H1 (cell line): ENCODE results near the gene URB2. TPM values are rescaled to one million over a fixed set of nuclear protein-coding genes. Genes with fewer than 3 reads are reported as not detected.

Source experiments
- CTCF ChIA-PET: fragments of 300-600 bp; sonication (Branson Sonifier 250); formaldehyde crosslinking; loops from one replicate; lab custom pipeline; 2021; ENCODE audit not compliant: partially characterized antibody; lab: Charles Lee
- POLR2A ChIA-PET: fragments of 300-600 bp; sonication (Branson Sonifier 250); formaldehyde crosslinking; loops from one replicate; lab custom pipeline; 2021; ENCODE audit warnings: inconsistent platforms; ENCODE audit not compliant: partially characterized antibody; lab: Charles Lee
- DNase-seq, 2 experiments: peaks; one replicate each; pipeline versions ENCODE4 v3.0.0 to v3.0.0-alpha.2; 2010 to 2022; ENCODE audit warnings: low spot score in 2 of 2, low read depth in 1 of 2, mixed read lengths in 1 of 2
- FAIRE-seq: peaks from 2 replicates; lab custom pipeline; 2011; peaks lifted over from hg19 to GRCh38; lab: Jason Lieb, UNC
- H2AFZ ChIP-seq: 2 replicates; pipeline ENCODE4 v1.8.1; 2012; ENCODE audit warnings: low read length, inconsistent platforms
- H2AK5ac ChIP-seq: 2 replicates; pipeline ENCODE4 v1.6.1; 2013; ENCODE audit warnings: low read depth, low read length
- H2BK120ac ChIP-seq: replicated peaks from 2 replicates; pipeline ENCODE3; 2013; ENCODE audit warnings: low read depth, low read length, inconsistent platforms
- H2BK12ac ChIP-seq: 2 replicates; pipeline ENCODE4 v1.6.1; 2013; ENCODE audit warnings: low read depth, low read length
- H2BK15ac ChIP-seq: 2 replicates; pipeline ENCODE4 v1.6.1; 2013; ENCODE audit warnings: low read length
- H2BK20ac ChIP-seq: 2 replicates; pipeline ENCODE4 v1.6.1; 2013; ENCODE audit warnings: low read length
- H2BK5ac ChIP-seq: 2 replicates; pipeline ENCODE4 v1.6.1; 2013; ENCODE audit warnings: low read depth, low read length
- H3K14ac ChIP-seq: 2 replicates; pipeline ENCODE4 v1.6.1; 2013; ENCODE audit warnings: inconsistent platforms; ENCODE audit not compliant: insufficient read length
- H3K18ac ChIP-seq: 2 replicates; pipeline ENCODE4 v1.6.1; 2013; ENCODE audit warnings: low read length; ENCODE audit errors: extremely low read depth
- H3K23ac ChIP-seq: 2 replicates; pipeline ENCODE4 v1.6.1; 2013; ENCODE audit warnings: inconsistent platforms; ENCODE audit not compliant: insufficient read length
- H3K23me2 ChIP-seq: 2 replicates; pipeline ENCODE4 v1.6.1; 2013; ENCODE audit warnings: low read depth, low read length
- H3K27ac ChIP-seq: 2 replicates; pipeline ENCODE4 v1.6.1; 2011; ENCODE audit warnings: low read depth, low read length, inconsistent platforms
- H3K27me3 ChIP-seq, 4 experiments: replicated peaks in 1 of 4; 1 replicate in 1 of 4; 2 replicates in 3 of 4; pipeline versions ENCODE4 v1.6.1 to v1.8.1; 2011 to 2013; ENCODE audit warnings: low read length in 3 of 4, mild to moderate bottlenecking in 3 of 4, inconsistent platforms in 2 of 4, mixed read lengths in 2 of 4, moderate library complexity in 1 of 4; ENCODE audit not compliant: control insufficient read depth in 3 of 4, insufficient read depth in 3 of 4; ENCODE audit errors: extremely low read depth in 1 of 4
- H3K36me3 ChIP-seq, 4 experiments: 2 replicates each; pipeline versions ENCODE4 v1.6.1 to v1.8.1; 2011 to 2013; ENCODE audit warnings: mild to moderate bottlenecking in 4 of 4, low read length in 3 of 4, moderate library complexity in 2 of 4, control low read depth in 1 of 4, inconsistent platforms in 1 of 4; ENCODE audit not compliant: insufficient read depth in 4 of 4, control insufficient read depth in 2 of 4
- H3K4ac ChIP-seq: replicated peaks from 2 replicates; pipeline ENCODE3; 2013; ENCODE audit warnings: low read length, low read depth, mixed read lengths, inconsistent platforms; ENCODE audit not compliant: insufficient read length
- H3K4me1 ChIP-seq, 4 experiments: replicated peaks in 1 of 4; 1 replicate in 1 of 4; 2 replicates in 3 of 4; pipeline versions ENCODE4 v1.6.1 to v1.8.1; 2011 to 2013; ENCODE audit warnings: low read length in 3 of 4, inconsistent platforms in 2 of 4, mixed read lengths in 1 of 4; ENCODE audit not compliant: insufficient read depth in 4 of 4, control insufficient read depth in 3 of 4
- H3K4me2 ChIP-seq, 2 experiments: 2 replicates each; pipeline versions ENCODE4 v1.6.1 to v1.8.1; 2011 to 2013; ENCODE audit warnings: low read depth in 2 of 2, low read length in 2 of 2, control low read depth in 1 of 2, inconsistent platforms in 1 of 2, mild to moderate bottlenecking in 1 of 2; ENCODE audit not compliant: insufficient read depth in 1 of 2
- H3K4me3 ChIP-seq, 4 experiments: fragments of 200-600, 300-600 bp in 1 of 4; sonication (generic), shearing (Covaris generic), sonication (Bioruptor Twin) in 1 of 4; 2 replicates each; pipeline versions ENCODE4 v1.5.1 to v1.8.1; 2011 to 2016; ENCODE audit warnings: low read length in 4 of 4, low read depth in 3 of 4, control low read depth in 2 of 4, inconsistent platforms in 2 of 4, mild to moderate bottlenecking in 2 of 4, mixed read lengths in 1 of 4, moderate library complexity in 1 of 4; ENCODE audit not compliant: insufficient read depth in 2 of 4; ENCODE audit errors: extremely low read depth in 1 of 4
- H3K56ac ChIP-seq: replicated peaks from 2 replicates; pipeline ENCODE3; 2013; ENCODE audit warnings: low read depth, mild to moderate bottlenecking, mixed read lengths, low read length, inconsistent platforms; ENCODE audit not compliant: insufficient read length
- H3K79me1 ChIP-seq: 2 replicates; pipeline ENCODE4 v1.6.1; 2013; ENCODE audit warnings: low read depth, low read length, control low read depth
- H3K79me2 ChIP-seq, 2 experiments: 2 replicates each; pipeline versions ENCODE4 v1.6.1 to v1.8.1; 2012 to 2013; ENCODE audit warnings: low read length in 2 of 2, mild to moderate bottlenecking in 2 of 2, inconsistent platforms in 1 of 2; ENCODE audit not compliant: insufficient read depth in 2 of 2, control insufficient read depth in 1 of 2
- H3K9ac ChIP-seq, 4 experiments: replicated peaks in 1 of 4; 1 replicate in 1 of 4; 2 replicates in 3 of 4; pipeline versions ENCODE4 v1.6.1 to v1.8.1; 2011 to 2013; ENCODE audit warnings: low read depth in 3 of 4, low read length in 3 of 4, control low read depth in 2 of 4, mild to moderate bottlenecking in 2 of 4, moderate library complexity in 2 of 4, inconsistent platforms in 1 of 4; ENCODE audit errors: extremely low read depth in 1 of 4
- H3K9me3 ChIP-seq, 2 experiments: 2 replicates each; pipeline versions ENCODE4 v1.6.1 to v1.8.1; 2012 to 2013; ENCODE audit warnings: mild to moderate bottlenecking in 2 of 2, moderate library complexity in 2 of 2, control low read depth in 1 of 2, inconsistent platforms in 1 of 2, low read depth in 1 of 2, low read length in 1 of 2, mixed read lengths in 1 of 2; ENCODE audit not compliant: insufficient read depth in 2 of 2
- H4K20me1 ChIP-seq, 2 experiments: replicated peaks in 1 of 2; 2 replicates each; pipeline versions ENCODE3 to v1.8.1; 2011 to 2013; ENCODE audit warnings: inconsistent platforms in 2 of 2, low read length in 2 of 2, mild to moderate bottlenecking in 1 of 2; ENCODE audit not compliant: insufficient read depth in 2 of 2, control insufficient read depth in 1 of 2
- H4K5ac ChIP-seq: 2 replicates; pipeline ENCODE4 v1.6.1; 2013; ENCODE audit warnings: low read length, low read depth, mixed read lengths, inconsistent platforms; ENCODE audit not compliant: insufficient read length
- H4K8ac ChIP-seq: 2 replicates; pipeline ENCODE4 v1.8.0; 2013; ENCODE audit warnings: mild to moderate bottlenecking, moderate library complexity, low read length, inconsistent platforms; ENCODE audit not compliant: insufficient read depth; ENCODE audit errors: extremely low read depth
- H4K91ac ChIP-seq: replicated peaks from 2 replicates; pipeline ENCODE3; 2013; ENCODE audit warnings: low read length, mixed read lengths, inconsistent platforms; ENCODE audit not compliant: insufficient read length
- ATF3 ChIP-seq: IDR thresholded peaks from 2 replicates; pipeline ENCODE4 v1.6.1; 2011; ENCODE audit warnings: low read depth, mild to moderate bottlenecking, low read length; ENCODE audit not compliant: insufficient read depth
- BACH1 ChIP-seq: IDR thresholded peaks from 2 replicates; pipeline ENCODE4 v1.6.1; 2012; ENCODE audit warnings: low read length, improper control_type of control experiment
- GTF2F1 ChIP-seq: IDR thresholded peaks from 2 replicates; pipeline ENCODE4 v1.6.1; 2012; ENCODE audit warnings: low read depth, low read length, improper control_type of control experiment, borderline replicate concordance
- HDAC6 ChIP-seq: IDR thresholded peaks from one replicate; pipeline ENCODE4 v1.7.1; 2012; ENCODE audit warnings: low read depth, mild to moderate bottlenecking, inconsistent platforms, low read length, moderate library complexity
- MAFK ChIP-seq: IDR thresholded peaks from 2 replicates; pipeline ENCODE4 v1.6.1; 2012; ENCODE audit warnings: low read depth, mild to moderate bottlenecking, improper control_type of control experiment, low read length
- NRF1 ChIP-seq: IDR thresholded peaks from 2 replicates; pipeline ENCODE4 v1.6.1; 2011; ENCODE audit warnings: mild to moderate bottlenecking, low read depth, low read length, improper control_type of control experiment
- PHF8 ChIP-seq: fragments of 200-600 bp; sonication (generic); conservative IDR thresholded peaks from 2 replicates; pipeline ENCODE4 v1.7.1; 2012; ENCODE audit warnings: low read depth, mild to moderate bottlenecking, inconsistent platforms, low read length, moderate library complexity
- POLR2A ChIP-seq, 2 experiments: IDR thresholded peaks; 1 replicate in 1 of 2; 2 replicates in 1 of 2; pipeline ENCODE4 v1.6.1; 2011; ENCODE audit warnings: low read depth in 2 of 2, low read length in 2 of 2, mild to moderate bottlenecking in 2 of 2; ENCODE audit errors: control extremely low read depth in 1 of 2
- SIRT6 ChIP-seq: IDR thresholded peaks from one replicate; pipeline ENCODE4 v1.7.1; 2012; ENCODE audit warnings: low read length, inconsistent platforms
- WGBS, 2 experiments: shearing (Covaris generic) in 1 of 2; methylation state at CpG; one replicate each; pipeline versions ENCODE4 v1.1.6 to v1.1.7; 2013 to 2015; ENCODE audit warnings: low lambda C conversion rate in 2 of 2, mixed read lengths in 2 of 2, inconsistent platforms in 1 of 2, low coverage in 1 of 2, missing lambda C conversion rate in 1 of 2; ENCODE audit not compliant: insufficient replicate concordance in 2 of 2, insufficient coverage in 1 of 2, insufficient read length in 1 of 2; ENCODE audit errors: extremely low coverage in 1 of 2, missing lambda C conversion rate in 1 of 2; 5-methylcytosine and 5-hydroxymethylcytosine counted together
- polyA plus RNA-seq, 7 experiments: library from polyadenylated mRNA; depleted of rRNA in 3 of 7; stranded (reverse) in 5 of 7; unstranded in 2 of 7; fragments of >200 nt in 5 of 7; fragments of 200-250 nt in 2 of 7; gene quantifications; 1 replicate in 5 of 7; 2 replicates in 1 of 7; 4 replicates in 1 of 7; pipeline versions ENCODE4 v1.2.1 to v1.2.3, GENCODE V29; 2011 to 2013; ENCODE audit warnings: missing spikeins in 2 of 7, mixed read lengths in 2 of 7
- total RNA-seq: library from RNA; stranded (reverse); fragmentation: NEBNext Ultra II Directional; extraction: Animal tissue kit (Norgen Biotek cat#: 25700); gene quantifications from 2 replicates; pipeline ENCODE4 v1.2.1, GENCODE V29; 2021

Gene URB2
- total and polyA plus RNA-seq, 2 of the 8 experiments (the other 6 are each of a cell fraction or from before 2014, with no cell fraction given): 13.7 to 33.0 TPM

GRCh38 chr1:229582715-229583114 is 43.3 kb upstream of the URB2 start:
- CTCF ChIA-PET: interaction anchor here (0.9 to 1.1 kb wide), 2 partner anchors 14 to 78 kb away, joined by 3 to 4 read pairs; no protein-coding TSS in a partner anchor
- no peak for DNase-seq

More at GRCh38 chr1:229582715-229583114, 43.3 kb upstream of the URB2 start:
- peaks cover 0 to 7% (median 0%) of the 10 kb centered on the region in 4 experiments; a peak in 2 of 7 replicates for H3K4me1 ChIP-seq
- H3K4ac ChIP-seq: no peak overlapping the region
- H2BK5ac ChIP-seq: no peak overlapping the region
- H3K79me2 ChIP-seq: no peaks in the 10 kb centered on the region
- H3K14ac ChIP-seq: no peak overlapping the region
- no peak overlapping the region for H4K91ac ChIP-seq
- no peak overlapping the region for H3K56ac ChIP-seq
- no peak overlapping the region for H3K27ac ChIP-seq
- H3K4me2 ChIP-seq: no peak overlapping the region
- no peak overlapping the region for H2BK15ac ChIP-seq
- H2AK5ac ChIP-seq: no peak overlapping the region
- FAIRE-seq: no peak
- H3K23me2 ChIP-seq: no peaks in the 10 kb centered on the region
- no peaks in the 10 kb centered on the region for H3K36me3 ChIP-seq
- no peak overlapping the region for H3K23ac ChIP-seq
- H4K5ac ChIP-seq: no peak overlapping the region
- H3K18ac ChIP-seq: no peak overlapping the region
- H2BK20ac ChIP-seq: no peak overlapping the region
- no peaks in the 10 kb centered on the region; a peak in 1 of 7 replicates for H3K27me3 ChIP-seq
- H2BK12ac ChIP-seq: no peak overlapping the region
- no peak overlapping the region for H3K9ac ChIP-seq
- no peak overlapping the region for H4K8ac ChIP-seq
- H2BK120ac ChIP-seq: no peak overlapping the region
- no peaks in the 10 kb centered on the region for H4K20me1 ChIP-seq
- H2AFZ ChIP-seq: no peak overlapping the region
- no peaks in the 10 kb centered on the region for H3K9me3 ChIP-seq
- WGBS, 2 experiments: 80% methylated on average over 4 of the region's 4 CpGs; no CpG with 5 or more reads in 1 of the 2 experiments
- POLR2A ChIA-PET: no interaction called here
- no peaks in the 10 kb centered on the region for H3K79me1 ChIP-seq
- H3K4me3 ChIP-seq: no peak overlapping the region
- TF ChIP-seq PHF8 (no peak), SIRT6 (no peak), MAFK (no peak), HDAC6 (no peak), BACH1 (no peak), GTF2F1 (no peak), POLR2A (IDR thresholded peaks at IDR 0.05; ENCODE audit: control extremely low read depth in 1 of 2, low read depth in 2 of 2, low read length in 2 of 2) (no peak), NRF1 (no peak), ATF3 (no peak)
- TF ChIP-seq, all 59 proteins: peak for 0
